IMR-90 (cell line): ENCODE measurements around the gene BEX1. TPM values are rescaled to one million over a fixed set of nuclear protein-coding genes. Genes with fewer than 3 reads are reported as not detected.

ENCODE experiments used
- ATAC-seq: fragments of 200-7000 bp; cut with Tn5 transposase; 2 replicates; pipeline ENCODE4 v1.9.1; 2020; ENCODE audit warnings: low read depth, mild to moderate bottlenecking, moderate library complexity
- BruUV-seq: library from RNA; stranded (reverse); fragments of 400-500 nt; replicated peaks from 2 replicates; lab custom pipeline; 2021; lab: Mats Ljungman, UMichigan
- CTCF ChIA-PET: fragments of 300-600 bp; formaldehyde crosslinking; extraction: SDS; loops from one replicate; lab custom pipeline; 2021; ENCODE audit warnings: antibody characterized with exemption; lab: Yijun Ruan, JAX
- POLR2A ChIA-PET: fragments of 300-600 bp; sonication (Branson Sonifier 250); formaldehyde crosslinking; loops from one replicate; lab custom pipeline; 2022; ENCODE audit warnings: antibody characterized with exemption; ENCODE audit not compliant: unreplicated experiment; lab: Charles Lee
- DNase-seq: peaks from one replicate; pipeline ENCODE4 v3.0.0; 2013
- H2AFZ ChIP-seq: replicated peaks from 2 replicates; pipeline ENCODE3; 2013; ENCODE audit warnings: low read length, mild to moderate bottlenecking; ENCODE audit not compliant: poor library complexity
- H2AK5ac ChIP-seq: 2 replicates; pipeline ENCODE4 v1.6.1; 2013; ENCODE audit warnings: low read depth, low read length, inconsistent platforms
- H2AK9ac ChIP-seq: replicated peaks from 2 replicates; pipeline ENCODE3; 2013; ENCODE audit warnings: mild to moderate bottlenecking, low read depth, low read length, moderate library complexity; ENCODE audit not compliant: poor library complexity
- H2BK120ac ChIP-seq: 2 replicates; pipeline ENCODE4 v1.6.1; 2013; ENCODE audit warnings: low read depth, low read length, inconsistent platforms
- H2BK15ac ChIP-seq: 3 replicates; pipeline ENCODE4 v1.6.1; 2013; ENCODE audit warnings: low read depth, low read length, inconsistent platforms
- H2BK20ac ChIP-seq: 2 replicates; pipeline ENCODE4 v1.6.1; 2013; ENCODE audit warnings: low read depth, mild to moderate bottlenecking, inconsistent platforms, low read length, moderate library complexity
- H2BK5ac ChIP-seq: 2 replicates; pipeline ENCODE4 v1.6.1; 2013; ENCODE audit warnings: mild to moderate bottlenecking, low read depth, low read length, inconsistent platforms; ENCODE audit not compliant: poor library complexity, severe bottlenecking
- H3K14ac ChIP-seq: replicated peaks from 2 replicates; pipeline ENCODE4 v1.6.1; 2013; ENCODE audit warnings: low read depth, low read length, inconsistent platforms
- H3K18ac ChIP-seq: 2 replicates; pipeline ENCODE4 v1.6.1; 2013; ENCODE audit warnings: low read depth, low read length, control low read depth
- H3K23ac ChIP-seq: 2 replicates; pipeline ENCODE4 v1.6.1; 2013; ENCODE audit warnings: low read depth, low read length, inconsistent platforms
- H3K27ac ChIP-seq: 2 replicates; pipeline ENCODE4 v1.5.1; 2013; ENCODE audit warnings: mild to moderate bottlenecking, control low read depth, low read length; ENCODE audit not compliant: insufficient read depth
- H3K27me3 ChIP-seq: 2 replicates; pipeline ENCODE4 v1.6.1; 2013; ENCODE audit warnings: low read length; ENCODE audit not compliant: control insufficient read depth, insufficient read depth
- H3K36me3 ChIP-seq: 2 replicates; pipeline ENCODE4 v1.6.1; 2013; ENCODE audit warnings: low read length, mixed read lengths; ENCODE audit not compliant: control insufficient read depth, insufficient read depth
- H3K4ac ChIP-seq: 2 replicates; pipeline ENCODE4 v1.6.1; 2013; ENCODE audit warnings: low read depth, low read length, inconsistent platforms
- H3K4me1 ChIP-seq: 2 replicates; pipeline ENCODE4 v1.6.1; 2013; ENCODE audit warnings: low read length, mixed read lengths; ENCODE audit not compliant: control insufficient read depth, insufficient read depth
- H3K4me2 ChIP-seq: 2 replicates; pipeline ENCODE4 v1.6.1; 2013; ENCODE audit warnings: low read depth, mild to moderate bottlenecking, control low read depth, low read length, moderate library complexity
- H3K4me3 ChIP-seq: 2 replicates; pipeline ENCODE4 v1.5.1; 2013; ENCODE audit warnings: low read depth, mild to moderate bottlenecking, control low read depth, low read length, moderate library complexity; ENCODE audit not compliant: insufficient read depth
- H3K56ac ChIP-seq: 2 replicates; pipeline ENCODE4 v1.6.1; 2013; ENCODE audit warnings: low read length, inconsistent platforms; ENCODE audit not compliant: insufficient read depth; ENCODE audit errors: extremely low read depth
- H3K79me1 ChIP-seq, 2 experiments: 2 replicates each; pipeline ENCODE4 v1.6.1; 2013; ENCODE audit warnings: low read length in 2 of 2, inconsistent platforms in 1 of 2, low read depth in 1 of 2
- H3K9ac ChIP-seq: 2 replicates; pipeline ENCODE4 v1.6.1; 2013; ENCODE audit warnings: low read depth, low read length, control low read depth
- H3K9me1 ChIP-seq: 2 replicates; pipeline ENCODE4 v1.6.1; 2013; ENCODE audit warnings: low read length, inconsistent platforms; ENCODE audit not compliant: insufficient read depth
- H3K9me3 ChIP-seq: 2 replicates; pipeline ENCODE4 v1.6.1; 2013; ENCODE audit warnings: low read length; ENCODE audit not compliant: control insufficient read depth, insufficient read depth
- H4K20me1 ChIP-seq: 2 replicates; pipeline ENCODE4 v1.6.1; 2013; ENCODE audit warnings: low read length, inconsistent platforms; ENCODE audit not compliant: insufficient read depth
- H4K5ac ChIP-seq: 2 replicates; pipeline ENCODE4 v1.6.1; 2013; ENCODE audit warnings: mild to moderate bottlenecking, low read depth, low read length, control low read depth
- H4K8ac ChIP-seq, 2 experiments: 2 replicates each; pipeline ENCODE4 v1.6.1; 2013; ENCODE audit warnings: low read depth in 2 of 2, low read length in 2 of 2, control low read depth in 1 of 2, inconsistent platforms in 1 of 2
- H4K91ac ChIP-seq: 2 replicates; pipeline ENCODE4 v1.6.1; 2013; ENCODE audit warnings: low read depth, low read length, inconsistent platforms; ENCODE audit not compliant: insufficient read depth
- CEBPB ChIP-seq: IDR thresholded peaks from 2 replicates; pipeline ENCODE4 v1.6.1; 2012; ENCODE audit warnings: low read depth, low read length, improper control_type of control experiment
- FOS ChIP-seq: fragments of 150-350 bp; IDR thresholded peaks from 2 replicates; pipeline ENCODE4 v1.6.1; 2016; ENCODE audit warnings: low read depth, low read length
- MAFK ChIP-seq: IDR thresholded peaks from 2 replicates; pipeline ENCODE4 v1.6.1; 2012; ENCODE audit warnings: low read depth, low read length, improper control_type of control experiment
- MXI1 ChIP-seq: IDR thresholded peaks from 2 replicates; pipeline ENCODE4 v1.6.1; 2012; ENCODE audit warnings: low read depth, mild to moderate bottlenecking, low read length, moderate library complexity, borderline replicate concordance
- RAD21 ChIP-seq: IDR thresholded peaks from 2 replicates; pipeline ENCODE4 v1.6.1; 2012; ENCODE audit warnings: low read length, improper control_type of control experiment
- RFX5 ChIP-seq: IDR thresholded peaks from 2 replicates; pipeline ENCODE4 v1.8.0; 2012; ENCODE audit warnings: low read depth, mild to moderate bottlenecking, low read length, moderate library complexity
- WGBS, 2 experiments: methylation state at CpG; one replicate each; pipeline versions ENCODE4 v1.1.5 to v1.1.7; 2013; ENCODE audit warnings: missing lambda C conversion rate in 2 of 2; ENCODE audit not compliant: insufficient read length in 1 of 2; ENCODE audit errors: extremely low coverage in 2 of 2; 5-methylcytosine and 5-hydroxymethylcytosine counted together
- dilution Hi-C: fragments of 300-500 bp; cut with HindIII; formaldehyde crosslinking; loops from one replicate; pipeline ENCODE4 v1.14.3; 2018; ENCODE audit warnings: low sequenced_read_pairs; ENCODE audit not compliant: unreplicated experiment
- in situ Hi-C: fragments of 300-500 bp; cut with MboI; formaldehyde crosslinking; loops from 3 replicates; pipeline ENCODE4 v1.14.3; 2019; ENCODE audit warnings: low sequenced_read_pairs, inconsistent platforms, mixed read lengths
- intact Hi-C: fragments of 100-400 bp; cut with micrococcal nuclease; formaldehyde crosslinking; loops from 2 replicates; pipeline ENCODE4 v1.10.0; 2022
- polyA plus RNA-seq, 3 experiments: library from polyadenylated mRNA; depleted of rRNA; stranded (reverse); fragments of >200 nt; gene quantifications; 2 replicates each; pipeline ENCODE4 v1.2.3, GENCODE V29; 2012; ENCODE audit warnings: low replicate concordance in 1 of 3
- total RNA-seq: library from RNA; depleted of rRNA; stranded (reverse); fragments of >200 nt; gene quantifications from 2 replicates; pipeline ENCODE4 v1.2.3, GENCODE V29; 2012
- TF ChIP-seq, protein P1 (sequence below): fragments of 150-350 bp; IDR thresholded peaks from 2 replicates; pipeline ENCODE4 v1.6.1; 2017; ENCODE audit warnings: mild to moderate bottlenecking, antibody characterized with exemption, low read length, low read depth
- TF ChIP-seq, protein P2 (sequence below): fragments of 150-350 bp; IDR thresholded peaks from 2 replicates; pipeline ENCODE4 v1.6.1; 2016; ENCODE audit warnings: low read depth, mild to moderate bottlenecking, low read length, moderate library complexity, borderline replicate concordance

BEX1 gene
- total and polyA plus RNA-seq, 2 of the 4 experiments (the other 2 are of a cell fraction): 0.18 to 0.27 TPM

DNA sequence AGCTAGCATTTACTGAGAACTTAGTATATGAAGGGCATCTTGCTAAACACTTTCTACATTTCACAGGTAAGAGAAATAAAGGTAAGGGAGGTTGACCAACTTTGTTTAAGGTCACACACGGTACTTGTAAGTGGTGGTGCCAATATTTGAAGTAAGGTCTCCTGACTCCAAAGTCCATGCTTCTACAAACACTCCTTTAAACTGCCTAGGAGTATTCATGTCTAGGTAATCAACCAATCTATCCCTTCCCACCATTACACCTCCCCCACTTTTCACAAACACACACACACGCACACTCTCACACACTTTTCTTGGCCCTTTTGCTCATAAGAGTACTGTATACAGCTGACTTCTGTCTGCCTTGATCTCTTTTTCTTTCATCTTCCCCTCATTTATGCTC, 7.1 kb downstream of the BEX1 start:
- Histone ChIP-seq H3K14ac (no peak overlapping the region), H3K4me1 (no peaks in the 10 kb centered on the region), H2AFZ (no peak overlapping the region), H3K27me3 (peaks cover 2% of the 10 kb centered on the region), H3K18ac (no peak overlapping the region), H4K20me1 (no peaks in the 10 kb centered on the region), H2BK15ac (no peak overlapping the region), H4K91ac (no peak overlapping the region), H3K23ac (no peak overlapping the region), H2AK9ac (no peak overlapping the region), H4K5ac (no peak overlapping the region), H2AK5ac (no peak overlapping the region), H3K4me2 (no peak overlapping the region), H3K27ac (no peak overlapping the region), H3K9ac (no peak overlapping the region), H2BK20ac (no peak overlapping the region), H4K8ac (no peak overlapping the region), H3K4ac (no peak overlapping the region), H2BK5ac (no peak overlapping the region), H3K36me3 (no peaks in the 10 kb centered on the region), H3K79me1 (no peaks in the 10 kb centered on the region), H3K4me3 (no peak overlapping the region), H3K9me1 (no peaks in the 10 kb centered on the region), H3K9me3 (no peaks in the 10 kb centered on the region), H3K56ac (no peak overlapping the region), H2BK120ac (no peak overlapping the region)
- POLR2A ChIA-PET: no interaction called here
- in situ Hi-C loops: no loop called here
- no TSS peak for BruUV-seq
- CTCF ChIA-PET: no interaction called here
- no peak for DNase-seq
- dilution Hi-C loops: no loop called here
- intact Hi-C loops: no loop called here
- no peak for TF ChIP-seq MAFK
- TF ChIP-seq RAD21: no peak
- TF ChIP-seq FOS: no peak
- TF ChIP-seq MXI1: no peak
- TF ChIP-seq RFX5: no peak
- no peak for TF ChIP-seq CEBPB
- TF ChIP-seq, protein P1, sequence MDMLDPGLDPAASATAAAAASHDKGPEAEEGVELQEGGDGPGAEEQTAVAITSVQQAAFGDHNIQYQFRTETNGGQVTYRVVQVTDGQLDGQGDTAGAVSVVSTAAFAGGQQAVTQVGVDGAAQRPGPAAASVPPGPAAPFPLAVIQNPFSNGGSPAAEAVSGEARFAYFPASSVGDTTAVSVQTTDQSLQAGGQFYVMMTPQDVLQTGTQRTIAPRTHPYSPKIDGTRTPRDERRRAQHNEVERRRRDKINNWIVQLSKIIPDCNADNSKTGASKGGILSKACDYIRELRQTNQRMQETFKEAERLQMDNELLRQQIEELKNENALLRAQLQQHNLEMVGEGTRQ: no peak
- TF ChIP-seq, protein P2, sequence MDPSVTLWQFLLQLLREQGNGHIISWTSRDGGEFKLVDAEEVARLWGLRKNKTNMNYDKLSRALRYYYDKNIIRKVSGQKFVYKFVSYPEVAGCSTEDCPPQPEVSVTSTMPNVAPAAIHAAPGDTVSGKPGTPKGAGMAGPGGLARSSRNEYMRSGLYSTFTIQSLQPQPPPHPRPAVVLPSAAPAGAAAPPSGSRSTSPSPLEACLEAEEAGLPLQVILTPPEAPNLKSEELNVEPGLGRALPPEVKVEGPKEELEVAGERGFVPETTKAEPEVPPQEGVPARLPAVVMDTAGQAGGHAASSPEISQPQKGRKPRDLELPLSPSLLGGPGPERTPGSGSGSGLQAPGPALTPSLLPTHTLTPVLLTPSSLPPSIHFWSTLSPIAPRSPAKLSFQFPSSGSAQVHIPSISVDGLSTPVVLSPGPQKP: no peak
- WGBS, 2 experiments: 57 to 100% methylated on average over 1 of the region's 2 CpGs
- no peak for ATAC-seq
